Right ventricle myocardium superior (tissue), 1 donor: ENCODE measurements around the gene NUDT7. TPM values are rescaled to one million over a fixed set of nuclear protein-coding genes. Genes with fewer than 3 reads are reported as not detected.
A peak's percentile ranks its signal among the peaks of the same experiment; 100 is the strongest.

Source experiments
- ATAC-seq: fragments of 200-7000 bp; cut with Tn5 transposase; one replicate; pipeline ENCODE4 v1.9.1; 2020; ENCODE audit warnings: mild to moderate bottlenecking; ENCODE audit not compliant: poor library complexity
- DNase-seq: peaks from one replicate; pipeline ENCODE4 v3.0.0-alpha.2; 2020
- intact Hi-C: fragments of 100-400 bp; cut with DNase I; formaldehyde crosslinking; loops from one replicate; pipeline ENCODE4 v1.11.2; 2022
- total RNA-seq: library from RNA; stranded (reverse); fragmentation: NEBNext Ultra II Directional; extraction: Animal tissue kit (Norgen Biotek cat#: 25700); gene quantifications from one replicate; pipeline ENCODE4 v1.2.1, GENCODE V29; 2021
- donor health status: DM: no; HTN: yes; CAD: no; lungs with severe emphysema.

Gene NUDT7
- total RNA-seq, 1 donor from 2014 or later, result 45.5 TPM

- ATAC-seq (no peak), DNase-seq (no peak)
- intact Hi-C loops, result no loop called here
These were observed 7.2 kb upstream of the NUDT7 start for GRCh38 chr16:77715145-77715544.

DNA sequence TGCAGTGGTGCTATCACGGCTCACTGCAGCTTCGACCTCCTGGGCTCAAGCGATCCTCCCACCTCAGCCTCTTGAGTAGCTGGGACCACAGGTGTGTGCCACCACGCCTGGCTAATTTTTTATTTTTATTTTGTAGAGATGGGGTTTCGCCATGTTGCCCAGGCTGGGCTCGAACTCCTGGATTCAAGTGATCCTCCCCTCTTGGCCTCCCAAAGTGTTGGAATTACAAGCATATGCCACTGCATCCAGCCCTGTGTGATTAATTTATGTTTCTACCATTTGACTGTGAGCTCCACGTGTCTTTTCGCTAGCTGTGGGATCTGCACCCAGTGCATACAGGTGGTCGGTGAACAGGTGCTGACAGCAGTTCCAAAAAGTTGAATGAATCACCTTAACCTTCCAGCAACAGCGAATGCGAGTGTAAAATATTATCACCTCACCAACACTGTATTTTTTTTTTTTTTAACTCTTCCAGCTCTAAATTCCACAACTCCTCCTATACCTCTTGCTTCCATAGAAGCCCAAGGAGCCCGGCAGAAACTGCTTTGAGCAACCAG lies 484 bp upstream of the NUDT7 start:
- ATAC-seq (no peak), DNase-seq (no peak)
- intact Hi-C loops, result no loop called here

- ATAC-seq (peak; percentile 63), DNase-seq (no peak)
- intact Hi-C loops, result no loop called here
These were observed 797 bp downstream of the NUDT7 start for GRCh38 chr16:77723108-77723514.

GRCh38 chr16:77724174-77724573 lies 1.9 kb downstream of the NUDT7 start:
- no peak for ATAC-seq
- DNase-seq, result no peak
- intact Hi-C loops, result no loop called here

DNA sequence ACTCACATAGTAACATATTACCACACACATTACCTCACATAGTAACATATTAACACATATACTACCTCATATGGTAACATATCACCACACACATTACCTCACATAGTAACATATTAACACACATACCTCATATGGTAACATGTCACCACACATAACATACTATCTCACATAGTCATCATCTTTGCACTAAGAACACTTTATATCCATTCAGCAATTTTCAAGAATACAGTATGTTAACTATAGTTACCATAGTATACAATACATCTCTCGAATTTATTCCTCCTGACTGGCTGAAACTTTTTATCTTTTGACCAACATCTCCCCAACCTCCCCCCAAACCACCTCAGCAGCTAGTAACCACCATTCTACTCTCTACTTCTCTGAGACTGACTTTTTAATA lies 7.6 kb downstream of the NUDT7 start:
- DNase-seq (no peak), ATAC-seq (no peak)
- intact Hi-C loops, result no loop called here

- intact Hi-C loops, result no loop called here
- DNase-seq (no peak), ATAC-seq (no peak)
These were observed 10.1 kb downstream of the NUDT7 start for GRCh38 chr16:77732241-77732946.

DNA sequence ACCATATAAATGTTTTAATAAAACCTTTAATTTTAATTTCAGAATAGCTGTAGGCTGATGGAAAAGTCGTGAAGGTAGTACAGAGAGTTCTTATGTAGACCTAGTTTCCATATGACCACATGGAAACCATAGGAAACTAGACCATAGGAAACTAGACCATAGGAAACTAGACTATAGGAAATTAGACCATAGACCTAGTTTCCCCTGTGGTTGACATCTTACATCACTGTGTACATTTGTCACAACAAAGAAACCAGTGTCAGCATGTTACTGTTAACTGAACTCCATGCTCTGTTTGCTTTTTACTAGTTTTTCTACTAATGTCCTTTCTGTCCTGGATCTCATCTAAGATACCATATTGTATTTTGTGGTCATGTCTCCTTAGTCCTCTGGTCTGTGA lies 14.6 kb downstream of the NUDT7 start:
- ATAC-seq (no peak), DNase-seq (no peak)
- intact Hi-C loops, result no loop called here

DNA sequence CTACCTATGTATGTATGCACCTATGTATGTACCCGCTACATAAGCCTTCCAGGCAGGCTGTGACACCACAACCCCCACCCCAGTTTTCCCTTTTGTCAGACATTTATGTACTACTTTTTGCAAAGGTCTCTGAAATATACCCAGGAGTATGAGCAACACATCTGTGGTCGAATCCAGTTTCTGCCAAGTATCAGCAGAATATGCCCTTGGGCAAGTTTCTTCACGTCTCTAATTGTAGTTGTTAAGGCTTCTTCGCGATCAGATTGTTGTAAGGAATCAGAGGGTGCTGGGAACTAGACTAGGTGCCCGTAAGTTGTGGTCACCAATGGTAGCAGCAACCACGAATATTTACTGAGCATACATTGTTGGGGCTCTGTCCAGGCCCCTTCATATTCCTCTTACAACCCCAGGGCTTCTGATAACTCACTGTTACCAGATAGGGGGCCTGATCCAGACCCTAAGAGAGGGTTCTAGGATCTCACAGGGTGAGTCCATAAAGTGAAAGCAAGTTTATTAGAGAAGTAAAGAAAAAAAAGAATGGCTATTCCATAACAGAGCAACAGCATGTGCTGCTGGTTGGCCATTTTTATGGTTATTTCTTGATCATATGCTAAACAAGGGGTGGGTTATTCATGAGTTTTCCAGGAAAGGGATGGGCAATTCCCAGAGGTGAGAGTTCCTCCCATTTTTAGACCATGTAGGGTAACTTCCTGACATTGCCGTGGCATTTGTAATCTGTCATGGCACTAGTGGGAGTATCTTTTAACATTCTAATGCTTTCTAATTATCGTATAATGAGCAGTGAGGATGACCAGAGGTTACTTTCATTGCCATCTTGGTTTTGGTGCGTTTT lies 16.6 kb downstream of the NUDT7 start:
- DNase-seq, result no peak
- intact Hi-C loops, result no loop called here
- no peak for ATAC-seq

GRCh38 chr16:77739559-77739892 lies 17.2 kb downstream of the NUDT7 start:
- no peak for DNase-seq
- intact Hi-C loops, result no loop called here
- no peak for ATAC-seq

DNA sequence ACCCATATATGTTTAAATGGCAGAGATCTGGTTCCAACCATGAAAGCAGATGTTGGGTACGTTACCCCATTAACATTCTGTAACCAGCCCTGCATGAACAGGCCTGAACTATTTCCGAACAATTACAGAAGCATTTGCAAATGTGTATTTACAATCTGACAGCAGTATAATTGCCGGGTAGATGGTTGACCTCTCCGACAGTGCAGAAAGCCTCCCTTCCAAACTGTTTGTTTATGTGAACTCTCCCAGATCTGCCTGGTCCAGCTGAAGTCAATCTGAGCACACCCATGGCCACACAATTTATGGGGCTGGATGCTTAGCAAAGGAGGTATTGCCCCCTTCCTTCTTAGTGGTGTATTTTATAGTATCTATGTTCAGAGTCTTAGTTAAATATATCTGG lies 21.8 kb downstream of the NUDT7 start:
- intact Hi-C loops, result no loop called here
- no peak for ATAC-seq
- DNase-seq, result no peak

DNA sequence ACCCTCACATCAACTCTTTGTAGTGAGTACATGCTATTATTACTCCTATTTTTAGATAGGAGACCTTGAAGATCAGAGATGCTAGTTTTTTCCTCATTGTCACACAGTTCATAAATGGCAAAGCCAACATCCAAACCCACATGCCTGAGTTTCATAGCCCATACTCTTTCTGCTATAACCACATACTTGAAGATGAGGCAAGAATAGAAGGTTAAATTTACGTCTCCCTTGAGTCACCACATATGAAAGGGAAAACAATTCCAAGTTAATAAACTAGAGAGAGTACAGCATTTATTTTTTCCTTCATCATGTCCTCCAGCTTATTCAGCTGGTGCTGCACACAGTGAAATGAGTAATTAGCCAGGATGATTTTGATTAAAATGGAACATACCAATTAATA lies 23.7 kb downstream of the NUDT7 start:
- ATAC-seq, result no peak
- intact Hi-C loops, result no loop called here
- DNase-seq, result no peak

GRCh38 chr16:77748421-77749005 lies 26.2 kb downstream of the NUDT7 start:
- ATAC-seq, result no peak
- DNase-seq, result no peak
- intact Hi-C loops, result no loop called here

DNA sequence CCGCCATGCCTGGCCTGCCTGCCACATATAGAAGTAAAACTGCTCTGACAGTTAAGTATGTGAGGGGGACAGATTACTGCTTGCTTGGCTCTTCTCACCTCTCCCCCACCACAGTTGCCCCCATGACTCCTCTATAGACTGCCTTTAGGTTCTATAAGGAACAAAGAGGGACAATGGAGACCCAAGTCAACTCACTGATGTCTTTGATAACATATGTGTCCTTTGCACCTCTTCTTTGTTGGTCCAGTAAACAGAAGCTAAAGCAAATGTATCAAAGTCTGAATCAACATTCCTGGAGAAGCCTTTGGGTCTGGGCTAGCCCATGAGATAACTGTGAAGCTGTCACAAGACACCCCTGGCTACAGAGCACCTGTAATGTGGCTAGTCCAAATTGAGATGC lies 27.1 kb downstream of the NUDT7 start:
- no peak for ATAC-seq
- intact Hi-C loops, result no loop called here

DNA sequence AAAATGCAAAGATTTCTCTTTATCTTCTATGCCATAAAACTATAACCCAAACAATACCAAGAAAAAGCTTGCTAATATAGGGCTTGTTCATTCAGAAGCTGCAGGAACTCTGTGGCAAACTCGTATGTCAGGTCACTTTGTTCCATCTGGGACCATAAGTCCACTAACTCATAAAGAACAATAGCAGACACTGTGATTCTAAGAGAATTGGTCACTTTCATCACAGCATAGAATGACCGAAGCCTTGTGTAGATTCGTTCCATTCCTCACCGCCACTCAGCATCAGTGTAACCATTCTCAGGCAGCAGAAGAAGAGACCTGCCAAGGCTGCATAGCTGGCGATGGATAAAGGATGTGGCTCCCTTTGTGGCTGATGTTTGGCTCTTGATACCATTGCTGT lies 35.7 kb downstream of the NUDT7 start:
- no peak for ATAC-seq
- intact Hi-C loops, result no loop called here
- no peak for DNase-seq

More for the DNA sequence above, 27.1 kb downstream of the NUDT7 start:
- no peak for DNase-seq

DNA sequence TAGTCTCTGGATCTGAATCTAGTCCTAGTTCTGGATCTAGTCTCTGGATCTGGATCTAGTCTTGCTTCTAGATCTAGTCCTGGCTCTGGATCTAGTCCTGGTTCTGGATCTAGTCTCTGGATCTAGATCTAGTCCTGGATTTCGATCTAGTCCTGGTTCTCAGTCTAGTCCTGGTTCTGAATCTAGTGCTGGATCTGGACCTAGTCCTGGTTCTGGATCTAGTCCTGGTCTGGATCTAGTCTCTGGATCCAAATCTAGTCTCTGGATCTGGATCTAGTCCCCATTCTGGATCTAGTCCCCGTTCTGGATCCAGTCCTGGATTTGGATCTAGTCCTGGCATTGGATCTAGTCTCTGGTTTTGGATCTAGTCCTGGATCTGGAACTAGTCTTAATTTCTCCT lies 36.2 kb downstream of the NUDT7 start:
- intact Hi-C loops, result no loop called here
- ATAC-seq, result no peak
- DNase-seq, result no peak

DNA sequence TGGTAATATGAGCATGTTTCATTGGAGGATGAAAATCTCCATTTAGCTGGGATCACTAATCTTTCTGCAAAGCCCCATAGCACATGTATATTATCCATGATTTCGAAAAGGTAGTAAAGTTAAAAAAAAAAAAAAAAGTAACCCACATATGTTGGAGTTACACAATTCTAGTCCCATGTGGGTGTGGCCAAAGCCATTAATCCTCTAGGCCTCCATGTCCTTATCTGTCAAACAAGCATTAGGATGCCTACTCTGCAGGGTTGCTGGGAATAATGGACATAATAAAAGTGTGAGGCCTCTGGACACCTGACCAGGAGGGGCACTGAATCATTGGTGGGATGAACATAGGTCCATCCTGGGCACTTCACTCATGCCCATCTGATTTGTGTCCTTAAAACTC lies 36.9 kb downstream of the NUDT7 start:
- intact Hi-C loops, result no loop called here
- DNase-seq (no peak), ATAC-seq (no peak)

DNA sequence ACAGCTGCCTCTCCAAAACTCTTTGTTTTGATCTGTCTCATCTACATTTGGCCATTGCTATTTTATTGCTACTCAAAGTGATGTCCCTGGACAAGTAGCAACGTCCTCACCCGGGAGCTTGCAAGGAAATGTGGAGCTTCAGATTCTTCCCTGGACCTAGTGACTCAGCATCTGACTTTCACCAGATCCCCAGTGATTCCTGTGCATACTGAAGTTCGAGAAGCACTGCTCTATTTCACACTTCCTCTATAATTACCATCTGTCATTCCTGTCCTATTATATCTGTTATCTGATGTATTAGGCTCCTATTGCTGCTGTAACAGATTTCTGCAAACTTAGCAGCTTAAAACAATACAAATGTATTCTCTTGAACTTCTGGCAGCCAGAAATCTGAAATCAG lies 37.5 kb downstream of the NUDT7 start:
- ATAC-seq (no peak), DNase-seq (no peak)
- intact Hi-C loops, result no loop called here

DNA sequence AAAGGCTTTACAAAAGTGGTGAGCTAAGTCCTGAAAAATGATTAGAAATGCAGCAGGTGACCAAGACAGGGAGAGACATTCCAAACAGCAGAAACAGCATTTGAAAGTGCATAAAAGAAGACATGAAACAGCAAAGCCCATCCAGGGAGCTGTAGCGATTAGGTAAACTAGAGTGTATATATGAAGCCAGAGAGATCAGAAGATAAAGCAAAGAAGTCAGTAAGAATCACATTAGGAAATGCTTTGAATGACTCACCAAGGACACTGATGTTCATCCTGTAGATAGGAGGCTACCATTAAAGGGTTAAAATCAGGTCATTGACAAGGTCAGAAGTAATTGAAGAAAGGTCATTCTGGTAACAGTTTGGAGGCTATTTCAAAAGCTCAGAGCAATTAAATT lies 38.5 kb downstream of the NUDT7 start:
- intact Hi-C loops, result no loop called here

GRCh38 chr16:77761204-77761603 lies 38.9 kb downstream of the NUDT7 start:
- intact Hi-C loops, result no loop called here
- no peak for DNase-seq

More for the DNA sequence above, 38.5 kb downstream of the NUDT7 start:
- ATAC-seq, result no peak
- no peak for DNase-seq

DNA sequence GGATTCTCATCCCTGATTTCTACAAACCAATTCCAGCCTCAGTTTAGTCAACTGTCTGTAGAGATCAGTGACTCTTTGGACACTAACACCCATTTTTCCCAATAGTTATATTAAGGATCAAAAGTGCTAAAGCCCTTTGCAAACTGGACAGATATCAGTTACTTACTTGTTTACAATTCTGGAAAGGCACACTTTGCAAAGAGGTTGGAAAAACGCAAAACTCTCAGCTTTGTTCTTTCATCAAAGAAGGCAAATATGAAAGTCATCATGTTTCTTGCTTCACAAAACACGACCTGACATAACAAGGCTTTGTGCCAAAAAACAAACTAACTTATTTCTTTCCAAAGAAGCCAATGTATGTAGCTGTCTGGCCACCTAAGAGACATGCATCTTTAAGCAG lies 39.9 kb downstream of the NUDT7 start:
- intact Hi-C loops, result no loop called here
- ATAC-seq, result no peak
- DNase-seq, result no peak

More at GRCh38 chr16:77761204-77761603, 38.9 kb downstream of the NUDT7 start:
- no peak for ATAC-seq
